Spleen (tissue), 11 donors: ENCODE data around the gene RNPEPL1. TPM values are rescaled to one million over a fixed set of nuclear protein-coding genes. Genes with fewer than 3 reads are reported as not detected.
A peak's percentile ranks its signal among the peaks of the same experiment; 100 is the strongest.
"Not testable (repeated sequence)": the region's sequence is repeated elsewhere in the genome, so short reads cannot be mapped to it uniquely, and the experiment has no call there.

Experiments
- DNase-seq: peaks from one replicate; pipeline ENCODE4 v3.0.0-alpha.2; 2020
- H3K27ac ChIP-seq, 8 donors: fragments of 200-600 bp; sonication (generic) in 7 of 8; 1 replicate in 4 of 8; 2 replicates in 4 of 8; pipeline versions ENCODE4 v1.5.0 to v1.8.0; 2016 to 2021; ENCODE audit warnings: inconsistent platforms in 4 of 8, mild to moderate bottlenecking in 4 of 8, moderate library complexity in 1 of 8
- H3K27me3 ChIP-seq, 7 donors: fragments of 200-600 bp; sonication (generic) in 6 of 7; replicated peaks in 1 of 7; 1 replicate in 4 of 7; 2 replicates in 3 of 7; pipeline versions ENCODE4 v1.5.0 to v1.8.0; 2016 to 2021; ENCODE audit warnings: inconsistent platforms in 3 of 7, mild to moderate bottlenecking in 1 of 7
- H3K36me3 ChIP-seq, 6 donors: fragments of 200-600 bp; sonication (generic) in 5 of 6; 1 replicate in 4 of 6; 2 replicates in 2 of 6; pipeline versions ENCODE4 v1.5.0 to v1.8.0; 2016 to 2021; ENCODE audit warnings: inconsistent platforms in 2 of 6
- H3K4me1 ChIP-seq, 6 donors: fragments of 200-600 bp; sonication (generic) in 5 of 6; 1 replicate in 3 of 6; 2 replicates in 3 of 6; pipeline versions ENCODE4 v1.5.0 to v1.8.0; 2016 to 2021; ENCODE audit warnings: inconsistent platforms in 3 of 6
- H3K4me3 ChIP-seq, 8 donors: fragments of 200-600 bp; sonication (generic) in 7 of 8; 1 replicate in 4 of 8; 2 replicates in 4 of 8; pipeline versions ENCODE4 v1.5.0 to v1.8.0; 2016 to 2021; ENCODE audit warnings: inconsistent platforms in 4 of 8, mild to moderate bottlenecking in 4 of 8, moderate library complexity in 2 of 8
- H3K9me3 ChIP-seq, 8 donors: fragments of 200-600 bp; sonication (generic) in 7 of 8; 1 replicate in 4 of 8; 2 replicates in 4 of 8; pipeline versions ENCODE4 v1.5.0 to v1.8.0; 2016 to 2021; ENCODE audit warnings: inconsistent platforms in 4 of 8
- POLR2A ChIP-seq, 3 donors: fragments of 450-650 bp; IDR thresholded peaks; one replicate each; pipeline ENCODE4 v1.5.1; 2017; ENCODE audit warnings: antibody characterized with exemption in 3 of 3, mild to moderate bottlenecking in 1 of 3
- POLR2AphosphoS5 ChIP-seq, 3 donors: sonication (generic); formaldehyde crosslinking; IDR thresholded peaks; one replicate each; pipeline ENCODE4 v1.5.1; 2017; ENCODE audit warnings: antibody characterized with exemption in 3 of 3
- WGBS, 5 donors: extraction: QIAGEN DNeasy Blood & Tissue Kit in 3 of 5; methylation state at CpG; one replicate each; pipeline versions ENCODE4 v1.1.5 to v1.1.7; 2013 to 2018; 5-methylcytosine and 5-hydroxymethylcytosine counted together
- intact Hi-C: fragments of 100-400 bp; cut with DNase I; formaldehyde crosslinking; loops from one replicate; pipeline ENCODE4 v1.15.0; 2023; ENCODE audit warnings: low total_unique reads
- polyA plus RNA-seq, 3 donors: library from polyadenylated mRNA; stranded (reverse); fragments of 200-250 nt; gene quantifications; one replicate each; pipeline ENCODE4 v1.2.1, GENCODE V29; 2013
- total RNA-seq, 7 donors: library from RNA; depleted of rRNA in 3 of 7; stranded (reverse); fragments of >200 nt in 3 of 7; fragmentation: NEBNext Ultra II Directional in 4 of 7; extraction: Animal tissue kit (Norgen Biotek cat#: 25700) in 4 of 7; gene quantifications; one replicate each; pipeline versions ENCODE4 v1.1.0 to v1.2.1, GENCODE V29; 2016 to 2021
- TF ChIP-seq, protein P1 (sequence below), 11 experiments: fragments of 200-600 bp in 7 of 11; fragments of 450-650 bp in 4 of 11; sonication (generic) in 4 of 11; IDR thresholded peaks in 8 of 11; conservative IDR thresholded peaks in 3 of 11; 1 replicate in 7 of 11; 2 replicates in 4 of 11; pipeline versions ENCODE4 v1.4.0 to v1.8.0; 2016 to 2021; ENCODE audit warnings: antibody characterized with exemption in 11 of 11, inconsistent platforms in 4 of 11, mild to moderate bottlenecking in 1 of 11
- donor health status: healthy with polysubstance abuse.
- donor health status: DM: no; HTN: no; CAD: no; lungs with moderate emphysema.
- donor health status: DM: no; HTN: no; CAD: no.
- donor health status: Bipolar disorder and iron deficiency.
- donor health status: healthy.
- donor health status: DM: no; HTN: no; CAD: no.
- donor health status: DM: yes; HTN: yes; CAD: no.

RNPEPL1 gene
- total and polyA plus RNA-seq, 10 donors, result 57.2 to 165 (median 87.4) TPM

DNA sequence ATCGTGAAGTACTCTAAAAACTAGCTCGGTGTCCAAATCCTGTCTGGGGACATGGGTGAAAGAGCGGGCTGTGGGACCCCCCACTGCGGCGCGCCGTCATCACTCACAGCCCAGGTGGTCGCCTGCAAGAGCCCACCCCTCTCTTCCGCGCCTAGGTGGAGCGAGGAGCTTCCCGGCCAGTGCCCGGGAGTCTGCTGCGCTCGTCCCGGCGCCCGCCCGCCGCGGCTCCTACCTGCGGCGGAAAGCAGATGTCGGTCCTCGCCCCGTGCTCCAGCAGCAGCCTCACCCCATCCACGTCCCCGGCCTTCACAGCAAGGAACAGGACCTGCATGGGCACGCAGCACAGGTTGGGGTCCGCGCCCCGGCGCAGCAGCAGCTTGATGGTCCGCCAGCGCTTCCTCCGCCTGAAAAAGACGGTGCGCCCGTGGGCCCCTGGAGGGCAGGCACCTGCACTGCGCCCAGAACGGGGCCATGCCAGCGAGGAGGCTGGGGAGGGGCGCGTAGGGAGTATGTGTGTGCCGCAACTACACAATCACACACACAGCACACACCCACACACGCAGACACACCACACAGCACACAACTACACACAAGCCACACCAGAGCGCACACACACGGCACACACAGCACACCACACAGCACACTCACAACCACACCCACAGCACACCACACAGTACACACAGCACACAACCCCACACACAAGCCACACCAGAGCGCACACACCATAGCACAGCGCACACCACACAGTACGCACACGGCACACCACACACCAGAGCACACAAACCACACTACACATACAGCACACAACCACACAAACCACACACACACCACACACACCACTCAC is 47.9 kb upstream of the RNPEPL1 start:
- Histone ChIP-seq H3K9me3 (peaks cover 0 to 36% (median 19%) of the 10 kb centered on the region in 8 donors), H3K27ac (no peak overlapping the region), H3K4me3 (no peak overlapping the region), H3K4me1 (peaks cover 0 to 16% (median 3%) of the 10 kb centered on the region in 6 donors), H3K36me3 (peaks cover 0 to 47% (median 26%) of the 10 kb centered on the region in 6 donors), H3K27me3 (peaks cover 0 to 16% (median 0%) of the 10 kb centered on the region in 7 donors)
- peak; percentile 66 for DNase-seq
- intact Hi-C loops, result no loop called here
- WGBS, 5 donors, result 45 to 54% (median 51%) methylated on average over 26 to 52 of the region's 52 CpGs
- TF ChIP-seq, protein P1, sequence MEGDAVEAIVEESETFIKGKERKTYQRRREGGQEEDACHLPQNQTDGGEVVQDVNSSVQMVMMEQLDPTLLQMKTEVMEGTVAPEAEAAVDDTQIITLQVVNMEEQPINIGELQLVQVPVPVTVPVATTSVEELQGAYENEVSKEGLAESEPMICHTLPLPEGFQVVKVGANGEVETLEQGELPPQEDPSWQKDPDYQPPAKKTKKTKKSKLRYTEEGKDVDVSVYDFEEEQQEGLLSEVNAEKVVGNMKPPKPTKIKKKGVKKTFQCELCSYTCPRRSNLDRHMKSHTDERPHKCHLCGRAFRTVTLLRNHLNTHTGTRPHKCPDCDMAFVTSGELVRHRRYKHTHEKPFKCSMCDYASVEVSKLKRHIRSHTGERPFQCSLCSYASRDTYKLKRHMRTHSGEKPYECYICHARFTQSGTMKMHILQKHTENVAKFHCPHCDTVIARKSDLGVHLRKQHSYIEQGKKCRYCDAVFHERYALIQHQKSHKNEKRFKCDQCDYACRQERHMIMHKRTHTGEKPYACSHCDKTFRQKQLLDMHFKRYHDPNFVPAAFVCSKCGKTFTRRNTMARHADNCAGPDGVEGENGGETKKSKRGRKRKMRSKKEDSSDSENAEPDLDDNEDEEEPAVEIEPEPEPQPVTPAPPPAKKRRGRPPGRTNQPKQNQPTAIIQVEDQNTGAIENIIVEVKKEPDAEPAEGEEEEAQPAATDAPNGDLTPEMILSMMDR (IDR thresholded peaks at IDR 0.05 in 8 of 11, conservative IDR thresholded peaks at IDR 0.05 in 3 of 11), result no peak
- TF ChIP-seq POLR2AphosphoS5 (IDR thresholded peaks at IDR 0.05), result peak in 1 of 3 donors; percentile 37
- no peak for TF ChIP-seq POLR2A (IDR thresholded peaks at IDR 0.05)

DNA sequence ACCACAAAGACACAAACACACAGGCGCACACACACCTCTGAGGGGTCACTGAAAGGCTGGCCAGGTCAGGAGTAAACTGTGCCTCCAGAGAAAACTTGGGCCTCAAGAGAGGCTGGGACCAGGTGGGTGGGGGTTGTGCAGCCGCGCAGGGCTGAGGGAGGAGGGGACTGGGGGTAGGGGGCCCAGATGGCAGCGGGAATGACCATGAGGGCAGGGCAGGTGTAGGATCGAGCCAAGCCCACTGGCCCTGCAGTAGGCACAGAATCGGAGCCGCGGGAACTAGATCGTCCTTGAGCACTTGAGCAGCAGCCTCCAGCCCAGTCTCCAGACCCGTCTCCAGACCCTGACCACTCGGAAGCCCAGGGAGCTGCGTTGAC is 47.3 kb upstream of the RNPEPL1 start:
- peak; percentile 57 for DNase-seq
- TF ChIP-seq POLR2A (IDR thresholded peaks at IDR 0.05) (no peak), POLR2AphosphoS5 (IDR thresholded peaks at IDR 0.05) (no peak)
- TF ChIP-seq, protein P1 (IDR thresholded peaks at IDR 0.05 in 8 of 11, conservative IDR thresholded peaks at IDR 0.05 in 3 of 11), result no peak
- intact Hi-C loops, result no loop called here
- Histone ChIP-seq H3K4me1 (peaks cover 0 to 16% (median 3%) of the 10 kb centered on the region in 6 donors), H3K9me3 (peaks cover 0 to 42% (median 25%) of the 10 kb centered on the region in 8 donors), H3K4me3 (no peak overlapping the region), H3K27ac (no peak overlapping the region), H3K27me3 (peaks cover 0 to 16% (median 0%) of the 10 kb centered on the region in 7 donors), H3K36me3 (peaks cover 0 to 53% (median 31%) of the 10 kb centered on the region in 6 donors)
- WGBS, 5 donors, result 88 to 95% (median 93%) methylated on average over 12 of the region's 12 CpGs

DNA sequence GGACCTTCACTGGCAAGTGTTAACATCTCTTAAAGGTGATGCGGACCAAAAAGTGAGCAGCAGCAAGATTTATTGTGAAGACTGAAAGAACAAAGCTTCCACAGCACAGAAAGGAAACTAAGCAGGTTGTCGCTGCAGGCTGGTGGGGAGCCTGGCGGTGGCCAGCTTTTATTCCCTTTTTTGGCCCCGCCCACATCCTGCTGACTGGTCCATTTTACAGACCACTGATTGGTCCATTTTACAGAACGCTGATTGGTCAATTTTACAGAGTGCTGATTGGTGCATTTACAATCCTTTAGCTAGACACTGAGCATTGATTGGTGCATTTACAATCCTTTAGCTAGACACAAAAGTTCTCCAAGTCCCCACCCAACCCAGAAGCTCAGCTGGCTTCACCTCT is 46.4 kb upstream of the RNPEPL1 start:
- peaks cover 0 to 48% (median 26%) of the 10 kb centered on the region in 8 donors for H3K9me3 ChIP-seq
- peak; percentile 32 for DNase-seq

DNA sequence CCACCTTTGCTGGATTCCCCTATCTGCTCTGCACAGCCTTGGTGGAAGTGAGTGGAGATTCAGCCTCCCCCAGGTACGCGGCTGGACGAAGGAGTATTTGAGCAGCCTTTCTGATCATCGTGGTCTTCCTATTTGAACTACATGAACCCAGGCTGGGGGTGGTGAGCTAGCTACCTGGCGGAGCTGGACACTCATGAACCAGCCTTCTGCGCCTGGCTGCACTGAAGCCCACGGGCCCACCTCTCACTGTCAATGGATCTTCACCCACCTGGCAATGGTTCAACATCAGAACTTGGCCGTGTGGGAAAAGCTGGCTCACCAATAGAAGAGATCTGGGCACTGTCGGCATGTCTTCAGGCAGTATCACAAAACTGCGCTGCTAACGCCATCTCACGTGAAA is 45.9 kb upstream of the RNPEPL1 start:
- Histone ChIP-seq H3K27me3 (peaks cover 0 to 16% (median 0%) of the 10 kb centered on the region in 7 donors), H3K9me3 (peaks cover 0 to 48% (median 26%) of the 10 kb centered on the region in 8 donors)
- 95 to 98% (median 97%) methylated on average over 12 of the region's 12 CpGs for WGBS, 5 donors

More for the DNA sequence above, 46.4 kb upstream of the RNPEPL1 start:
- 92 to 97% (median 95%) methylated on average over 5 of the region's 5 CpGs for WGBS, 5 donors
- Histone ChIP-seq H3K4me1 (peaks cover 0 to 16% (median 3%) of the 10 kb centered on the region in 6 donors), H3K36me3 (peaks cover 0 to 61% (median 32%) of the 10 kb centered on the region in 6 donors), H3K27me3 (peaks cover 0 to 16% (median 0%) of the 10 kb centered on the region in 7 donors)
- H3K4me3 ChIP-seq, H3K27ac ChIP-seq, intact Hi-C loops: not testable (repeated sequence)

More for the DNA sequence above, 45.9 kb upstream of the RNPEPL1 start:
- intact Hi-C loops, result no loop called here
- peaks cover 0 to 16% (median 3%) of the 10 kb centered on the region in 6 donors for H3K4me1 ChIP-seq
- H3K36me3 ChIP-seq, result peaks cover 0 to 64% (median 32%) of the 10 kb centered on the region in 6 donors
- peak; percentile 41 for DNase-seq
- H3K4me3 ChIP-seq, result no peak overlapping the region
- TF ChIP-seq, protein P1 (IDR thresholded peaks at IDR 0.05 in 8 of 11, conservative IDR thresholded peaks at IDR 0.05 in 3 of 11), result no peak
- TF ChIP-seq POLR2AphosphoS5 (IDR thresholded peaks at IDR 0.05) (no peak), POLR2A (IDR thresholded peaks at IDR 0.05) (no peak)
- H3K27ac ChIP-seq, result no peak overlapping the region
